ENCODE measurements around the gene CXXC5.
"Not testable (repeated sequence)": the region's sequence is repeated elsewhere in the genome, so short reads cannot be mapped to it uniquely, and the experiment has no call there.

CXXC5 gene

DNA sequence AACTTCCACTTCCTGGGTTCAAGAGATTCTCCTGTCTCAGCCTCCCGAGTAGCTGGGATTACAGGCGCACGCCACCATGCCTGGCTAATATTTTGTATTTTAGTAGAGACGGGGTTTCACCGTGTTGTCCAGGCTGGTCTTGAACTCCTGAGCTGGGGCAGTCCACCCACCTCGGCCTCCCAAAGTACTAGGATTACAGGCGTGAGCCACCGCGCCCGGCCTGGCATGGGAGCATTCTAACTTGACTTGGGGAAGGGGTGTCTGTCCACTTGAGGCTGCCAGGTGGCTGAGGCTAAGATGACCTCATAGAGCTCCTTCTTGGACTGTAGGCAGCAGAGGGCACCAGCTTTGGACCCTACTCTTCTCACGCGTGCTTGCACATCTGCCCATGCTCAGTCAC lies 65.7 kb downstream of the CXXC5 start:
- DNase-seq: not testable (repeated sequence)

DNA sequence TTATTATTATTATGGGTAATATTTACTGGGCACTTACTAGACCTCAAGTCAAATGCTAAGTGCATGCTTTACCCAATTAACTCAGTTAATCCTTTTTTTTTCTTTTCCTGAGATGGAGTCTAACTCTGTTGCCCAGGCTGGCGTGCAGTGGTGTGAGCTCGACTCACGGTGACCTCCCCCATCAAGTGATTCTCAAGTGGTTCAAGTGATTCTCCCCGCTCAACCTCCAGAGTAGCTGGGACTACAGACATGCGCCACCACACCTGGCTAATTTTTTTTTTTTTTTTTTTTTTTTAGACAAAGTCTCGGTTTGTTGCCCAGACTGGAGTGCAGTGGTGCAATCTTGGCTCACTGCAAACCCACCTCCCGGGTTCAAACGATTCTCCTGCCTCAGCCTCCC lies 69.1 kb downstream of the CXXC5 start:
- no peak for DNase-seq

DNA sequence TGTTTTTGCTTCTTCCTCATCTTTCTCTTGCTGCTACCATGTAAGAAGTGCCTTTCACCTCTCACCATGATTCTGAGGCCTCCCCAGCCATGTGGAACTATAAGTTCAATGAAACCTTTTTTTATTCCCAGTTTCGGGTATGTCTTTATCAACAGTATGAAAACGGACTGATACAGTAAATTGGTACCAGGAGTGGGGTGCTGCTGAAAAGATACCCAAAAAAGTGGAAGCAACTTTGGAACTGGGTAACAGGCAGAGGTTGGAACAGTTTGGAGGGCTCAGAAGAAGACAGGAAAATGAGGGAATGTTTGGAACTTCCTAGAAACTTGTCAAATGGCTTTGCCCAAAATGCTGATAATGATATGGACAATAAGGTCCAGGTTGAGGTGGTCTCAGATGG lies 70.3 kb downstream of the CXXC5 start:
- DNase-seq: not testable (repeated sequence)

DNA sequence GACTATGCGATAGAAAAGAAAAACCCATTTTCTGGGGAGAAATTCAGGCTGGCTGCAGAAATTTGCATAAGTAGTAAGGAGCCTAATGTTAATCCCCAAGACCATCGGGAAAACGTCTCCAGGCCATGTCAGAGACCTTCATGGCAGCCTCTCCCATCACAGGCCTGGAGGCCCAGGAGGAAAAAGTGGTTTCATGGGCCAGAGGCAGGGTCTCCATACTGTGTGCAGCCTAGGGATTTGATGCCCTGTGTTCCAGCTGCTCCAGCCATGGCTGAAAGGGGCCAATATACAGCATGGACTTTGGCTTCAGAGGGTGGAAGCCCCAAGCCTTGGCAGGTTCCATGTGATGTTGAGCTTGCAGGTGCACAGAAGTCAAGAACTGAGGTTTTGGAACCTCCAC lies 71.8 kb downstream of the CXXC5 start:
- DNase-seq: not testable (repeated sequence)

DNA sequence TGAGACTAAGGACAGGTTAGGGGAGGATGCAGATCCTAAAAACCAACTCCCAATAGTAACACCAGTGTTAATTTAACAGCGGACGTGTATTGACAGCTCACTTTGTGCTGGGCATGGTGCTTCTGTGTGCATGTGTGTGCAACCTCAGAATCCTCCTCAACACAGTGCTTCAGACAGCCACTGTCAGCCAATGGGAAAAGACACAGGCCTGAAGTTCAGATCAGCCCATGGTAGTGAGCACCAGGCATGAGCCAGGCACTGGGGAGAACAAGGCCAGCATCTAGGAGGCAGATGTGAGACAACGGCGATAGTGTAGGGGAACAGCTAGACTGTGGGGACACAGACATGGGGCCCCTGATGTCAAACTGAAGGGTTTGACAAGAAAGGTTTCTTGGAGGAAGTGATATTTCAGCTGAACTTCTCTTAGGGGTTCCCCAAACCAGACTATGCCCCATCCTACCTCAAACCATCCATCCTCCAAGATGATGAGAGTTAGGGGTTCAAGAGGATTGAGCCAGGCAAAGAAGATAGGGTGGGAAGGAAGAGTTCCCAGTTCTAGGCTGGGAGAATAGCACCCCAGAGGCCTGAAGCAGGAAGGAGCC lies 75.9 kb downstream of the CXXC5 start:
- no peak for DNase-seq

DNA sequence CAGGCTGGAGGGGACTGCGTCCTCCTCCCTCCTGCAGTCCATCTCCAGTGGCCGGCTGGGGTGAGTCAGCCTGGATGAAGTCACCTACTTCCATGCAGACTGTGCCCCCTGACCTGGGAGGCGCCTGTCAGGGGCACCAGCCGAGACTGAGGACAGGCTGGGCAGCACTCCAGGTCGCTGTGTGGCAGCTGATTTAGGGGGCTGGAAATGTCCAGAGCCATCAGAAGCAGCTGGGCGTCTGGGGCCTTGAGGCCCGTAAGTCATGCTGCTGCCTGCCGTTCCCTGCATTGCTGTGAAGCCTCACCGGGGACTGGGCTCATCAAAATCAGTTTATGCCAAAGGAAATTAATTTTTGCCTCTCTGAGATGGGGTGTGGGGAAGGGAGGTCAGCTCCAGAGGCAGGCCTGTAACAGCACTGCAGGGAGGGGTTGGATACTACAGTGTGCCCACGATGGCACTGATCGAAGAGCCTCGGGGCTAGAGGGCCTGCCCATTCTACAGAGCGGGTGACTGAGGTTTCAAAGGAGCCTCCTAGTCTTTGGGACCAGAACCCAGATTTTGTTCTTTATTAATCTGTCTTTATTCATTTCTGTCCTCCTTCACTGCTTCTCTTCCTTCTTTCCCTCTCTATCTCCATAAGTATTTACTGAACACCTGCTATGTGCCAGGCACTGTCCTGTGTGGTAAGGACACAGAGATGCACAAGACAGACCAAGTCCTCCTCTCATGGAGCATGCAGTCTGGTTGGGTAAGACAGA lies 77.1 kb downstream of the CXXC5 start:
- DNase-seq: no peak

DNA sequence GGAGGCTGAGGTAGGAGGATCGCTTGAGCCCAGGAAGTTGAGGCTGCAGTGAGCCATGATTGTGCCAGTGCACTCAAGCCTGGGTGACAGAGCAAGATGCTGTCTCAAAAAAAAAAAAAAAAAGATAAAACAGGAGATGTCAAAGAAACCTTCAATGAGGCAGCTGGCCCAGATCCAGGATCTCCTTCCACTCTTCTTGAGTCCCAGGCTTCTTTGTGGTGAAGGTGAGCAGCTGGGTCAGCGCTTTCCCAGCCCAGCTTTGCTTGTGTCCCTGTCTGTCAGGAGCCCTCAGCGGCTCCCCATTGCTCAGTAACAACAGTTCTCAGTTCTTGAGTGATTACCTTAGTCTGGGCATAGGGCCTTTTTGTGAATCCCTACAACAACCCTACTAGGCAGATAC lies 78.1 kb downstream of the CXXC5 start:
- no peak for DNase-seq

DNA sequence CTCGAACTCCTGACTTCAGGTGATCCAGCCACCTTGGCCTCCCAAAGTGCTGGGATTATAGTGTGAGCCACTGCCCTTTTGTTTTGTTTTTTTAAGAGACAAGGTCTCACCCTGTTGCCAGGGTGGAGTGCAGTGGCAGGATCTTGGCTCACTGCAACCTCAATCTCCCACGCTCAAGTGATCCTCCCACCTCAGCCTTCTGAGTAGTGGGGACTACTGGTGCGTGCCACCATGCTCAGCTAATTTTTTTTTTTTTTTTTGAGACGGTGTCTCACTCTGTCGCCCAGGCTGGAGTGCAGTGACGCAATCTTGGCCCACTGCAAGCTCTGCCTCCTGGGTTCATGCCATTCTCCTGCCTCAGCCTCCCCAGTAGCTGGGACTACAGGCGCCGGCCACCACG lies 79.5 kb downstream of the CXXC5 start:
- DNase-seq: not testable (repeated sequence)

DNA sequence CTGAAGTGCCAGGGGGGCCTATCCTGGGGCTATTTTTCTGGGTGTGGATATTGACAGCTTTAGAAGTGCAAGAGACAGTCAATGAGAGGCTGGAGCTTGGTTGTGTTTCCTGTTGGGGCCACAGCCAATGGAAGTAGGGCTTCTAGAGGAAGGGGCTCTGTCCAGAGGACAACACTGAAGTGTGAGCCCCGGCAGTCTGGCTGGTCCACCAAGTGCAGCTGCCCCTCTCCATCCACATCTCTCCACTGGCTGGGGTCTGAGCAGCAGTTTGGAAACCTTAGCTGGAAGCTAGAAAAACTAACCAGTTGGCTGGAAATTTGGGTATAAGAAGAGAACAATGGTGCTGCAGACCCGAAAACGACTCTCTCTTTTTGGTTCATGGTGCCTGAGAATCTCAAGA lies 83.1 kb downstream of the CXXC5 start:
- no peak for DNase-seq

DNA sequence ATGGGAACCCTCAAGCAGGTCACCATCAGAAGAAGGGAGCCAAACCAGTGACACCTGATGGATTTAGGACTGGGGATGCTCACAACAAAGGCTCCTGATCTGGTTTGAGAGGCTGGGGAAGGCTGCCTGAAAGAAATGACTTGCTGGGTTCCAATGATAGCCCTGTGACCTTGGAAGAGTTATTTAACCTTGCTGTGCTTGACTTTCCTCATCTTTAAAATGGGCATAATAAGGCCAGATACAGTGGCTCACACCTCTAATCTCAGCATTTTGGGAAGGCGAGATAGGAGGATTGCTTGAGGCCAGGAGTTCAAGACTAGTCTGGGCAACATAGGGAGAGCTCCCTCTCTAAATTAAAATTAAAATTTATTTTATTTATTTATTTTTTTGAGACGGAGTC lies 83.9 kb downstream of the CXXC5 start:
- no peak for DNase-seq

DNA sequence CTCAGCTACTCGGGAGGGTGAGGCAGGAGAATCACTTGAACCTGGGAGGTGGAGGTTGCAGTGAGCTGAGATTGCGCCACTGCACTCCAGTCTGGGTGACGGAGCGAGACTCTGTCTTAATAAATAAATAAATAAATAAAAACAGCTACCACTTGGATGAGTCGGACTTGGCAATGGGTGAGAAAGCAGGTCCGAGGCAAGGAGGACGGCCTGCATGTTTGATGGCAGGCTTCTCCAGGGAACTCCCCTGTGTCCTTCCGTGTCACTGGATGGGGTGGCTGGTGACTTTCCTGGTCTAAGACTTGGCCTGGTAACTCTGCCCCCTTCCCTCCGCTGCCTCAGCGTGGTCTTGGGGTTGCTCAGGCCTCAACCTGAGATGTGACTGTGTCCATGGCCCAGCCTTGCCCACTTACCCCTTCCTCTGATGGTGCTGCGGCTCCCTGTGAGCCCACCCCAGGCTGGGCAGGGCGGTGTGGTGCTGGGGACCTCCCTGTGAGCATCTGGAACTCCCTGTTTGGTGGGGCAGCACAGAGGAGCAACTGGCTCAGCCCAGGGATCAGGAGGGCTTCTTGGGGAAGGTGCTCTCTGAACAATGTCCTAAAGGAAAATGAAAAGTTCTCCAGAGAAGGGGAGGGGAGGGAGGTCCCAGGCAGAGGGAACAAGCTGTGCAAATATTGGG lies 85.0 kb downstream of the CXXC5 start:
- DNase-seq: no peak

Data from stimulated activated CD4-positive, alpha-beta T cell treated with anti-CD3 and anti-CD28 coated beads, Interleukin-2, amount 100 ng/mL, for 48 hours (primary cell).